Lower leg skin (tissue), 4 donors: ENCODE measurements around the gene DENND1C. TPM values are rescaled to one million over a fixed set of nuclear protein-coding genes. Genes with fewer than 3 reads are reported as not detected.

Experiments used
- DNase-seq, 2 donors: peaks; one replicate each; pipeline ENCODE4 v3.0.0-alpha.2; 2019; ENCODE audit warnings: low spot score in 2 of 2
- H3K4me3 ChIP-seq: fragments of 200-600 bp; sonication (generic); 2 replicates; pipeline ENCODE4 v1.5.1; 2017; ENCODE audit warnings: mild to moderate bottlenecking, low read depth; ENCODE audit not compliant: poor library complexity, severe bottlenecking
- CTCF ChIP-seq, 3 donors: fragments of 450-650 bp; IDR thresholded peaks; one replicate each; pipeline ENCODE4 v1.5.1; 2016; ENCODE audit warnings: antibody characterized with exemption in 3 of 3, mild to moderate bottlenecking in 3 of 3, moderate library complexity in 2 of 3
- POLR2A ChIP-seq, 2 donors: fragments of 450-650 bp; IDR thresholded peaks; one replicate each; pipeline ENCODE4 v1.6.1; 2016 to 2017; ENCODE audit warnings: antibody characterized with exemption in 2 of 2, mild to moderate bottlenecking in 1 of 2, moderate library complexity in 1 of 2
- WGBS, 2 donors: methylation state at CpG; one replicate each; pipeline ENCODE4 v1.1.5; 2018; 5-methylcytosine and 5-hydroxymethylcytosine counted together
- intact Hi-C: fragments of 100-400 bp; cut with DNase I; formaldehyde crosslinking; loops from one replicate; pipeline ENCODE4 v1.15.0; 2023; ENCODE audit warnings: low total_unique reads
- total RNA-seq, 4 donors: library from RNA; depleted of rRNA; stranded (reverse); fragments of >200 nt; gene quantifications; one replicate each; pipeline ENCODE4 v1.1.0, GENCODE V29; 2016

Gene DENND1C
- total RNA-seq, 4 donors from 2014 or later: 0.61 to 1.9 (median 1.2) TPM

GRCh38 chr19:6451583-6452222 lies 29.9 kb downstream of the DENND1C start:
- no peak overlapping the region for H3K4me3 ChIP-seq
- intact Hi-C loops: no loop called here
- 95 to 97% methylated on average over 7 of the region's 7 CpGs for WGBS, 2 donors
- TF ChIP-seq POLR2A (IDR thresholded peaks at IDR 0.05) (no peak), CTCF (IDR thresholded peaks at IDR 0.05) (no peak)
- DNase-seq: no peak

- TF ChIP-seq CTCF (IDR thresholded peaks at IDR 0.05) (no peak), POLR2A (IDR thresholded peaks at IDR 0.05) (no peak)
- 91 to 96% methylated on average over 5 of the region's 5 CpGs for WGBS, 2 donors
- DNase-seq: no peak
- intact Hi-C loops: no loop called here
- H3K4me3 ChIP-seq: no peak overlapping the region
Observed at GRCh38 chr19:6450166-6450565, 31.4 kb downstream of the DENND1C start.

- WGBS, 2 donors: 80 to 82% methylated on average over 3 of the region's 3 CpGs
- intact Hi-C loops: no loop called here
- TF ChIP-seq CTCF (IDR thresholded peaks at IDR 0.05) (no peak), POLR2A (IDR thresholded peaks at IDR 0.05) (no peak)
- H3K4me3 ChIP-seq: no peak overlapping the region
- no peak for DNase-seq
Observed at GRCh38 chr19:6448045-6448444, 33.5 kb downstream of the DENND1C start.

- DNase-seq: no peak
- intact Hi-C loops: no loop called here
- 95 to 97% methylated on average over 3 of the region's 3 CpGs for WGBS, 2 donors
- TF ChIP-seq POLR2A (IDR thresholded peaks at IDR 0.05) (no peak), CTCF (IDR thresholded peaks at IDR 0.05) (no peak)
- no peak overlapping the region for H3K4me3 ChIP-seq
Observed at GRCh38 chr19:6446452-6446851, 35.1 kb downstream of the DENND1C start.

- H3K4me3 ChIP-seq: no peak overlapping the region
- DNase-seq: no peak
- intact Hi-C loops: no loop called here
- WGBS, 2 donors: 93 to 94% methylated on average over 11 to 13 of the region's 13 CpGs
- TF ChIP-seq CTCF (IDR thresholded peaks at IDR 0.05): no peak
- TF ChIP-seq POLR2A (IDR thresholded peaks at IDR 0.05): no peak
Observed at GRCh38 chr19:6443986-6444385, 37.6 kb downstream of the DENND1C start.
